GM12878 (cell line): ENCODE data around the gene ARHGEF17. TPM values are rescaled to one million over a fixed set of nuclear protein-coding genes. Genes with fewer than 3 reads are reported as not detected.

Experiments used
- ATAC-seq: fragments of 200-7000 bp; cut with Tn5 transposase; 3 replicates; pipeline ENCODE4 v1.9.1; 2020; ENCODE audit warnings: mild to moderate bottlenecking, moderate library complexity
- BruUV-seq: library from RNA; stranded (reverse); fragments of 400-500 nt; replicated peaks from 2 replicates; lab custom pipeline; 2021; lab: Mats Ljungman, UMichigan
- CTCF ChIA-PET: fragments of 300-600 bp; sonication (Branson Sonifier 250); formaldehyde crosslinking; extraction: SDS; loops from one replicate; lab custom pipeline; 2021; ENCODE audit warnings: inconsistent platforms; lab: Yijun Ruan, JAX
- POLR2A ChIA-PET: fragments of 350-600 bp; formaldehyde crosslinking; extraction: SDS; loops from one replicate; lab custom pipeline; 2021; ENCODE audit warnings: inconsistent platforms; lab: Charles Lee
- RAD21 ChIA-PET: fragments of 300-600 bp; sonication (Branson Sonifier 250); formaldehyde crosslinking; loops from one replicate; lab custom pipeline; 2023; ENCODE audit warnings: antibody characterized with exemption; ENCODE audit not compliant: unreplicated experiment; lab: Charles Lee
- SMC1A ChIA-PET: fragments of 300-600 bp; sonication (Branson Sonifier 250); formaldehyde crosslinking; loops from one replicate; lab custom pipeline; 2023; ENCODE audit not compliant: unreplicated experiment, uncharacterized antibody; lab: Charles Lee
- DNase-seq: peaks from one replicate; pipeline ENCODE4 v3.0.0-alpha.2; 2011; ENCODE audit warnings: low read depth, low spot score
- FAIRE-seq: peaks from 3 replicates; lab custom pipeline; 2011; peaks lifted over from hg19 to GRCh38; lab: Jason Lieb, UNC
- H2AFZ ChIP-seq: 2 replicates; pipeline ENCODE4 v1.6.0; 2011; ENCODE audit warnings: low read depth, low read length, control low read depth; ENCODE audit not compliant: control insufficient read depth
- H3K27ac ChIP-seq: 2 replicates; pipeline ENCODE4 v1.5.1; 2011; ENCODE audit warnings: control low read depth; ENCODE audit not compliant: control insufficient read depth, insufficient read depth
- H3K27me3 ChIP-seq, 2 experiments: replicated peaks in 1 of 2; 2 replicates each; pipeline versions ENCODE4 v1.6.0 to v1.6.1; 2011; ENCODE audit warnings: low read length in 1 of 2; ENCODE audit not compliant: control insufficient read depth in 2 of 2, insufficient read depth in 2 of 2
- H3K36me3 ChIP-seq, 2 experiments: 2 replicates each; pipeline ENCODE4 v1.5.1; 2011; ENCODE audit warnings: low read length in 1 of 2; ENCODE audit not compliant: control insufficient read depth in 2 of 2, insufficient read depth in 2 of 2
- H3K4me1 ChIP-seq: 2 replicates; pipeline ENCODE4 v1.6.1; 2011; ENCODE audit warnings: mild to moderate bottlenecking, low read length, moderate library complexity, mixed read lengths; ENCODE audit not compliant: control insufficient read depth, insufficient read depth
- H3K4me2 ChIP-seq: 2 replicates; pipeline ENCODE4 v1.6.0; 2011; ENCODE audit warnings: control low read depth; ENCODE audit not compliant: control insufficient read depth, insufficient read depth
- H3K4me3 ChIP-seq: fragments of 200-600 bp; sonication (generic); 2 replicates; pipeline ENCODE4 v1.5.1; 2016
- H3K79me2 ChIP-seq: 2 replicates; pipeline ENCODE4 v1.6.0; 2011; ENCODE audit warnings: low read length; ENCODE audit not compliant: control insufficient read depth, insufficient read depth
- H3K9ac ChIP-seq: 2 replicates; pipeline ENCODE4 v1.8.0; 2011; ENCODE audit warnings: low read length, control low read depth, mixed read lengths; ENCODE audit not compliant: control insufficient read depth, insufficient read depth
- H3K9me3 ChIP-seq: replicated peaks from 3 replicates; pipeline ENCODE4 v1.5.1; 2011; ENCODE audit warnings: mild to moderate bottlenecking, low read length; ENCODE audit not compliant: control insufficient read depth, insufficient read depth
- H4K20me1 ChIP-seq: 2 replicates; pipeline ENCODE4 v1.6.0; 2011; ENCODE audit not compliant: control insufficient read depth, insufficient read depth
- ATF3 ChIP-seq: IDR thresholded peaks from 2 replicates; pipeline ENCODE4 v1.6.1; 2011; ENCODE audit warnings: low read depth, mild to moderate bottlenecking, low read length, moderate library complexity, borderline replicate concordance; ENCODE audit errors: extremely low read depth
- BCLAF1 ChIP-seq: fragments of 450-650 bp; IDR thresholded peaks from 2 replicates; pipeline ENCODE4 v1.6.1; 2017; ENCODE audit warnings: antibody characterized with exemption, mild to moderate bottlenecking, moderate library complexity
- BHLHE40 ChIP-seq, 2 experiments: fragments of 450-650 bp in 1 of 2; IDR thresholded peaks; 2 replicates each; pipeline ENCODE4 v1.6.1; 2011 to 2017; ENCODE audit warnings: low read depth in 2 of 2, borderline replicate concordance in 1 of 2, improper control_type of control experiment in 1 of 2, low read length in 1 of 2, mild to moderate bottlenecking in 1 of 2
- FOXK2 ChIP-seq: fragments of 450-650 bp; IDR thresholded peaks from 2 replicates; pipeline ENCODE4 v1.6.1; 2017; ENCODE audit warnings: mild to moderate bottlenecking, moderate library complexity
- GABPA ChIP-seq: IDR thresholded peaks from 2 replicates; pipeline ENCODE4 v1.6.1; 2014; ENCODE audit warnings: antibody characterized with exemption, low read depth, mild to moderate bottlenecking, inconsistent platforms
- HDGF ChIP-seq: fragments of 450-650 bp; IDR thresholded peaks from 2 replicates; pipeline ENCODE4 v1.6.1; 2016; ENCODE audit warnings: antibody characterized with exemption
- IRF4 ChIP-seq: IDR thresholded peaks from 2 replicates; pipeline ENCODE4 v1.6.1; 2011; ENCODE audit warnings: low read depth, low read length
- NFYA ChIP-seq: IDR thresholded peaks from 2 replicates; pipeline ENCODE4 v1.6.1; 2011; ENCODE audit warnings: low read depth, mild to moderate bottlenecking, low read length, improper control_type of control experiment, borderline replicate concordance
- NR2F1 ChIP-seq: fragments of 450-650 bp; conservative IDR thresholded peaks from 2 replicates; pipeline ENCODE4 v1.6.1; 2017; ENCODE audit warnings: mild to moderate bottlenecking
- PML ChIP-seq: IDR thresholded peaks from 2 replicates; pipeline ENCODE4 v1.6.1; 2012; ENCODE audit warnings: low read length, inconsistent platforms
- RFX5 ChIP-seq: IDR thresholded peaks from 2 replicates; pipeline ENCODE4 v1.6.1; 2011; ENCODE audit warnings: low read depth, low read length, improper control_type of control experiment
- USF2 ChIP-seq: IDR thresholded peaks from 2 replicates; pipeline ENCODE4 v1.6.1; 2011; ENCODE audit warnings: low read depth, low read length, improper control_type of control experiment, borderline replicate concordance
- YY1 ChIP-seq: IDR thresholded peaks from 2 replicates; pipeline ENCODE4 v1.6.1; 2011; ENCODE audit warnings: low read depth, mild to moderate bottlenecking, low read length
- WGBS: methylation state at CpG from one replicate; pipeline ENCODE4 v1.1.6; 2016; ENCODE audit warnings: low lambda C conversion rate; ENCODE audit not compliant: insufficient replicate concordance, insufficient coverage; ENCODE audit errors: missing lambda C conversion rate; 5-methylcytosine and 5-hydroxymethylcytosine counted together
- in situ Hi-C: fragments of 300-500 bp; cut with MboI; formaldehyde crosslinking; loops from 9 replicates; pipeline ENCODE4 v1.14.3; 2018; ENCODE audit warnings: mixed read lengths
- intact Hi-C: fragments of 100-400 bp; cut with micrococcal nuclease; formaldehyde crosslinking; loops from one replicate; pipeline ENCODE4 v1.14.2; 2022; ENCODE audit not compliant: unreplicated experiment
- polyA plus RNA-seq, 11 experiments: library from polyadenylated mRNA; depleted of rRNA in 4 of 11; unstranded in 6 of 11; stranded (reverse) in 5 of 11; fragments of >200 nt; fragmentation: Nextera tagmentation in 4 of 11; fragmentation: Illumina TruSeq in 1 of 11; extraction: Ambion mirVana in 4 of 11; extraction: Trizol in 1 of 11; gene quantifications; 1 replicate in 1 of 11; 2 replicates in 10 of 11; pipeline versions ENCODE4 v1.2.1 to v1.2.3, GENCODE V29; 2011 to 2016; ENCODE audit warnings: inconsistent platforms in 2 of 11, missing spikeins in 2 of 11, low read depth in 1 of 11
- total RNA-seq, 4 experiments: library from RNA; depleted of rRNA in 3 of 4; stranded (reverse); fragments of >200 nt in 3 of 4; fragmentation: Illumina TruSeq in 1 of 4; extraction: Trizol in 1 of 4; gene quantifications; 2 replicates each; pipeline versions ENCODE4 v1.2.1 to v1.2.3, GENCODE V29; 2013 to 2021
- TF ChIP-seq, protein P1 (sequence below): fragments of 150-350 bp; IDR thresholded peaks from 2 replicates; pipeline ENCODE4 v1.6.1; 2014; ENCODE audit warnings: mild to moderate bottlenecking, low read depth, low read length

ARHGEF17 gene
- total and polyA plus RNA-seq, 10 of the 15 experiments (the other 5 are each of a cell fraction or from before 2014, with no cell fraction given), result 0.15 to 11.0 (median 1.7) TPM

- peaks cover 0 to 2% of the 10 kb centered on the region in 2 experiments; a peak in 1 of 4 replicates for H3K27me3 ChIP-seq
- in situ Hi-C loops, result no loop called here
- no peak overlapping the region for H3K27ac ChIP-seq
- FAIRE-seq, result no peak
- no peak for ATAC-seq
- H3K4me3 ChIP-seq, result no peak overlapping the region
- ChIA-PET SMC1A (interaction anchor here (1.1 to 1.4 kb wide), 2 partner anchors 20 to 24 kb away, joined by 5 read pairs; no protein-coding TSS in a partner anchor), CTCF (interaction anchor here (1.4 kb wide), 1 partner anchor 12 kb away, joined by 3 read pairs; no protein-coding TSS in a partner anchor), POLR2A (no interaction called here), RAD21 (no interaction called here)
- H3K9me3 ChIP-seq, result no peaks in the 10 kb centered on the region
- 72% methylated on average over 7 of the region's 7 CpGs for WGBS
- intact Hi-C loops, result no loop called here
- H4K20me1 ChIP-seq, result no peaks in the 10 kb centered on the region
- no peak for DNase-seq
- BruUV-seq, result no TSS peak
- no peak overlapping the region; the same call in 1 of the 2 replicates for H3K4me2 ChIP-seq
- no peaks in the 10 kb centered on the region for H3K79me2 ChIP-seq
- no peak overlapping the region for H3K9ac ChIP-seq
- H3K36me3 ChIP-seq, result no peaks in the 10 kb centered on the region
- H3K4me1 ChIP-seq, result peaks cover 33% of the 10 kb centered on the region
- no peak for TF ChIP-seq FOXK2
- TF ChIP-seq USF2, result no peak
- no peak for TF ChIP-seq RFX5
- no peak for TF ChIP-seq NR2F1
- TF ChIP-seq ATF3, result no peak
- no peak for TF ChIP-seq PML
- TF ChIP-seq, protein P1, sequence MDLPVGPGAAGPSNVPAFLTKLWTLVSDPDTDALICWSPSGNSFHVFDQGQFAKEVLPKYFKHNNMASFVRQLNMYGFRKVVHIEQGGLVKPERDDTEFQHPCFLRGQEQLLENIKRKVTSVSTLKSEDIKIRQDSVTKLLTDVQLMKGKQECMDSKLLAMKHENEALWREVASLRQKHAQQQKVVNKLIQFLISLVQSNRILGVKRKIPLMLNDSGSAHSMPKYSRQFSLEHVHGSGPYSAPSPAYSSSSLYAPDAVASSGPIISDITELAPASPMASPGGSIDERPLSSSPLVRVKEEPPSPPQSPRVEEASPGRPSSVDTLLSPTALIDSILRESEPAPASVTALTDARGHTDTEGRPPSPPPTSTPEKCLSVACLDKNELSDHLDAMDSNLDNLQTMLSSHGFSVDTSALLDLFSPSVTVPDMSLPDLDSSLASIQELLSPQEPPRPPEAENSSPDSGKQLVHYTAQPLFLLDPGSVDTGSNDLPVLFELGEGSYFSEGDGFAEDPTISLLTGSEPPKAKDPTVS, result no peak
- TF ChIP-seq GABPA, result no peak
- TF ChIP-seq BCLAF1, result no peak
- no peak for TF ChIP-seq NFYA
- no peak for TF ChIP-seq HDGF
- TF ChIP-seq YY1, result no peak
- TF ChIP-seq IRF4, result no peak
- no peak for TF ChIP-seq BHLHE40 (IDR thresholded peaks at IDR 0.05; ENCODE audit: borderline replicate concordance in 1 of 2, low read depth in 2 of 2, low read length in 1 of 2)
- H2AFZ ChIP-seq, result no peak overlapping the region
Observed at GRCh38 chr11:73269459-73270015, 38.5 kb upstream of the ARHGEF17 start.
